ENCODE results near the gene CHSY1. TPM values are rescaled to one million over a fixed set of nuclear protein-coding genes. Genes with fewer than 3 reads are reported as not detected.

Gene CHSY1
- total RNA-seq, 1 donor from 2014 or later: 43.0 TPM

DNA sequence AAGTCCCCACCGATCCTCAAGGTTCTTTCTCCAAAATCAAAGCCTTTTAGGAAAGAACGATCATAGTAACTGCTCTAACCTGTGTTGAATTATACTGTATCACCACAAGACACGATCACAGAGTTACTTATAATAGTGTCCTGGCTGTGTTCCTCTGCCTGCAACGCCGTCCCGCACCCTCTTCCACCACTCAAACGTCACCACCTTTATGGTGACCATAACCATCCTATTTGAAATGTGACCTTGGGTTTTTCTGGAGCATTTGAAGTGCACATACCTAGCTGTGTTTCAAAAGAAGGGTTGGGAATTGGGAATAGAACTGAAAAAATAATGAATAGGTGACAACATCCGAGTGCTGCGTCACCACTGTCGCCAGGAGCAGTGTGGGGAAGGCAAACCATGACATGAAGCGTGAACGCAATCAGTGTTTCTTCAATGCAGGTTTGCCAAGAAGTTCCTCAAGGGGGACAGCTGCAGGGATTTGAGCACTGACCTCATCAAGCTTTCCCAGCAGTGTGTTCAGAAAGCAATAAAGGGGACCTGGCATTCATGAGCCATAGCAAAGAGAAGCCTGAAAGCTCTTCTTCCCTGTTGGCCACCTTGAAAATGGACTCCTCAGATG is 26.2 kb upstream of the CHSY1 start:
- DNase-seq (ENCODE audit: extremely low spot score, unreplicated experiment): no peak
- H3K27ac Mint-ChIP-seq: peak overlapping the region; percentile 94
- H3K4me1 Mint-ChIP-seq (ENCODE audit: unreplicated experiment): peaks cover 7% of the 10 kb centered on the region
- H3K9me3 Mint-ChIP-seq: no peaks in the 10 kb centered on the region
- H3K36me3 Mint-ChIP-seq: peaks cover 25% of the 10 kb centered on the region
- peak overlapping the region; percentile 93 for H3K4me3 Mint-ChIP-seq
- H3K27me3 Mint-ChIP-seq: no peaks in the 10 kb centered on the region
- TF ChIP-seq CTCF (conservative IDR thresholded peaks at IDR 0.05): no peak

GRCh38 chr15:101277038-101277822 is 25.4 kb upstream of the CHSY1 start, which contains the start of gene SELENOS:
Gene SELENOS (minus strand): TSS chr15:101277485. CDS start chr15:101277417, 68 bp downstream.
- Mint-ChIP-seq H3K4me1 (ENCODE audit: unreplicated experiment) (peaks cover 7% of the 10 kb centered on the region), H3K27ac (peak within 1 kb of the TSS; percentile 98)

DNA sequence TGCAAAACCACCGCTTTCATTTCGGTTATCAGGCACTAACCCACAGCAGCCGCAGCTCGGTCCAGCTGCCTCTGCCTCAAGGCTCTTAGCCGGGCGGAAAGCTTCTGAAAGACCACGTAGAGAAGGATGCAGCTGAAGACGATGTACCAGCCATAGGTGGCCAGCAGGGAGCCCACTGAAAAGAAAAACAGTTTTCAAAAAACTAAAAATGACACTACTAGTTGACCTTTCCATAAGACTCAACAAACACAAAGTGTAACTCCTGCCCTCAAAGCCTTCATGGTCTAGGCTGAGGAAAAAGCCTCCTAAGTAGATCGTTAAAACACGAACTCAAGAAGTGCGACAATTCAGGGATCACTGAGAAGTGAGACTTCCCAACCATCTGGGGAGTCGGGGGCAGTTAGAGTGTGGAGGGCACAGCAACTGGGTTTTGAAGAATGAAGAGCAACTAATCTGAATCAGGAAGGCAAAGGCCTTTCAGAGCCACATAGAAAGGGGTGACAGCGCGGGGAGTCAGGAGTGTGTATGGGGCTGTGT is 24.7 kb upstream of the CHSY1 start:
- Mint-ChIP-seq H3K27me3 (no peaks in the 10 kb centered on the region), H3K27ac (peak overlapping the region; percentile 98), H3K4me3 (peak overlapping the region; percentile 98), H3K36me3 (peaks cover 30% of the 10 kb centered on the region), H3K9me3 (no peaks in the 10 kb centered on the region), H3K4me1 (ENCODE audit: unreplicated experiment) (peaks cover 7% of the 10 kb centered on the region)
- no peak for DNase-seq (ENCODE audit: extremely low spot score, unreplicated experiment)
- peak; percentile 73 for TF ChIP-seq CTCF (conservative IDR thresholded peaks at IDR 0.05)

More at GRCh38 chr15:101277038-101277822, 25.4 kb upstream of the CHSY1 start, which contains the start of gene SELENOS:
- Mint-ChIP-seq H3K27me3 (no peaks in the 10 kb centered on the region), H3K9me3 (no peaks in the 10 kb centered on the region), H3K36me3 (peaks cover 33% of the 10 kb centered on the region), H3K4me3 (peak within 1 kb of the TSS; percentile 98)
- TF ChIP-seq CTCF (conservative IDR thresholded peaks at IDR 0.05): no peak
- DNase-seq (ENCODE audit: extremely low spot score, unreplicated experiment): peak; percentile 92

GRCh38 chr15:101275018-101275417 is 23.2 kb upstream of the CHSY1 start:
- H3K36me3 Mint-ChIP-seq: peaks cover 38% of the 10 kb centered on the region
- H3K4me3 Mint-ChIP-seq: peak overlapping the region; percentile 4
- no peak for TF ChIP-seq CTCF (conservative IDR thresholded peaks at IDR 0.05)
- H3K4me1 Mint-ChIP-seq (ENCODE audit: unreplicated experiment): peaks cover 7% of the 10 kb centered on the region
- DNase-seq (ENCODE audit: extremely low spot score, unreplicated experiment): no peak
- no peaks in the 10 kb centered on the region for H3K27me3 Mint-ChIP-seq
- H3K9me3 Mint-ChIP-seq: no peaks in the 10 kb centered on the region
- no peak overlapping the region for H3K27ac Mint-ChIP-seq

GRCh38 chr15:101273534-101273933 is 21.7 kb upstream of the CHSY1 start:
- no peak overlapping the region for H3K27ac Mint-ChIP-seq
- H3K36me3 Mint-ChIP-seq: peaks cover 50% of the 10 kb centered on the region
- no peak for DNase-seq (ENCODE audit: extremely low spot score, unreplicated experiment)
- TF ChIP-seq CTCF (conservative IDR thresholded peaks at IDR 0.05): no peak
- no peak overlapping the region for H3K4me3 Mint-ChIP-seq
- peaks cover 7% of the 10 kb centered on the region for H3K4me1 Mint-ChIP-seq (ENCODE audit: unreplicated experiment)
- no peaks in the 10 kb centered on the region for H3K27me3 Mint-ChIP-seq
- no peaks in the 10 kb centered on the region for H3K9me3 Mint-ChIP-seq
